Cardiac septum (tissue), 1 donor: ENCODE results near the gene VAMP3. TPM values are rescaled to one million over a fixed set of nuclear protein-coding genes. Genes with fewer than 3 reads are reported as not detected.

ENCODE experiments used
- DNase-seq: peaks from one replicate; pipeline ENCODE4 v3.0.0-alpha.2; 2020; ENCODE audit warnings: low spot score
- intact Hi-C: fragments of 100-400 bp; cut with DNase I; formaldehyde crosslinking; loops from one replicate; pipeline ENCODE4 v1.14.0; 2022
- long read RNA-seq: library from polyadenylated mRNA; unstranded; transcript quantifications from one replicate; pipeline ENCODE4 v2.0.0, GENCODE V29; 2021
- total RNA-seq: library from RNA; stranded (reverse); fragmentation: NEBNext Ultra II Directional; extraction: Animal tissue kit (Norgen Biotek cat#: 25700); gene quantifications from one replicate; pipeline ENCODE4 v1.2.1, GENCODE V29; 2021
- donor health status: DM: no; HTN: no; CAD: no.

The VAMP3 gene, protein sequence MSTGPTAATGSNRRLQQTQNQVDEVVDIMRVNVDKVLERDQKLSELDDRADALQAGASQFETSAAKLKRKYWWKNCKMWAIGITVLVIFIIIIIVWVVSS
- total RNA-seq, result 78.1 TPM
- long read RNA-seq, transcript VAMP3-201 (5 exons, 2,205 nt), result major isoform, 98 of 115 reads
- long read RNA-seq, transcript VAMP3-202 (5 exons, 954 nt), result minor isoform, 5 of 115 reads
- long read RNA-seq, partial matches to known transcripts, result 4 of 115 reads
- long read RNA-seq, other reads (novel, unspliced or antisense), result 8 of 115 reads

DNA sequence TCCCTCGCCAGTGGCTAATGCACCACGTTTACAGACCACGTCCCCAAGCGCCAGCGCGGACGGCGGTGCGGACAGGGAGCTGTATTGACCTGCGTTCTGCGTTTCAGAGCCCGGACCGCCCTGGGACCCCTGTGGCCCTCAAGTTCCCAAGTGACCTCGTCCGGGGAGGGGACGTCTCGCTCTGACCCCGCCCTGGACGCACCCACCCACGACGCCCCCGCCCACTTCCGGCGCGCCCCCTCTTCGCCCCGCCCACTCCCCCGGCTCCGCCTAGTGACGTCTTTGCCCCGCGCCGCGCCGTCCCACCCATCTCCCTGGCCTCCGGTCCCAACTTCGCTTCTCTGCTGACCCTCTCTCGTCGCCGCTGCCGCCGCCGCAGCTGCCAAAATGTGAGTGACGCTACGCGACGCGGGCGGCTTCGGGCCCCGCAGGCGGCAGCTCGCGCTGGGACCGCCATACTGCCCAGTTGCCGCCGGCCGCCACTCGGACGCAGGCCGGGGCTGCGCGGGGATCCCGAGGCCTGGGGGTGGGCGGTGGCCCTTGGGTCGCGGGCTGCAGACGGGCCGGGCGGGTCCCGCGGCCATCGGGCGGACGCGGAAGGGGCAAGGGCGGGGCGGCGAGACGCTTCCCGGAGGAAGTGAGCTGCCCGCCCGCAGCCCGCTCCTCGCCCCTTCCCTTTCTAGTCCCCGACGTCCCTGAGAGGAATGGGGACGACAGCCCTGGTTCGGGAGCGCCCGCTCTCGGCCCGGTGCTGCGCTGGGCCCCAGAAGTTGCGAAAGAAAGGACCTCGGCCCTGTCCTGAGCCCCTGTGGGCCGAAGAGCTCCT lies at the start of gene VAMP3:
Gene VAMP3, plus strand, starts transcription at position 300 of the 826 bp plus-strand sequence. Its CDS starts 88 bp downstream, at position 388.
- intact Hi-C loops, result no loop called here
- peak; percentile 96 for DNase-seq

DNA sequence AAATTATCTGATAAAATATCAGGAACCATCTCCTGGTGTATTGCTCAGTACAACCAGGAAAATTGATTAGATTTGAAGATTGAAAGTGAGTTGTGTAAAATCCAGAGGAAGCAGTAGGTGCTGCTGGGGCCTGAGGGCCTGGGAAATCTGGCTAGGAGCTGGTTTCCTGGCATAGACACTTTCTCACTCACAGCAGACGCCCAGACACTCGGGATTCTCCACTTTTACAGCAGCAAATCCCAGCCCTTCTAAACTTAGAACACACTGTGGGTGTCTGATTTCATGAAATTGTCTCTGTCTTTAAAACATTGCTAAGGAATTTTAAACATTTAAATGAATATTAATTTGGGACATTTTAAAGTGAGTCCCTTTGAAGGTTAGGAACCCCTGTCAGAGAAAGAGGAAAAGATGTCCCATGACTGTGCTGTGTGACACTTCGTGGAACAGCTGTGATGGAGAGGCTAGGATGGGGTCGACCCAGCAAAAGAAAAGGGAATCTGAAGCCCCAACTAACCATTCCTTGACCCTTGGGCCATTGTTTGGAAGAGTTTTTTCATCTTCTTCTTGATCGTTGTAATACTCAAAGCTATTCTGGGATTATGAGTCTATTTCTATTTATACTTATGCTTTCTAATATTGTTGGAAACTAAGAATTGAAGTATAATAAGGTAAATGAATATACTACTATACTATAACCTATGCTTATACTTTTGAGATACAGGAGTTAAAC lies 49.0 kb upstream of the VAMP3 start:
- intact Hi-C loops, result no loop called here

DNA sequence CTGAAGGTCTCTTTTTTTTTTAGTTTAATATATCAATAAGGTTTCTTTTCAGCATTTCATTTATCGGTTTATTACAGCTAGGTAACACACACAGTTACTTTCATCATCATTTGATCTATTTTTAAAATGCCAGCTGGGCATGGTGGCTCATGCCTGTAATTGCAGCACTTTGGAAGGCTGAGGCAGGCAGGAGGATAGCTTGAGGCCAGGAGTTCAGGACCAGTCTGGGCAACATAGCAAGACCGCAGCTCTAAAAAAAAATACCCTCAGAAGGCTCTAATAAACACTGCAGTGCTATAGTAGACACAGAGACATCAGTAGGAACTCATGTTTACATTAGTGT lies 48.5 kb upstream of the VAMP3 start:
- DNase-seq, result no peak
- intact Hi-C loops, result no loop called here

More for the DNA sequence above, 49.0 kb upstream of the VAMP3 start:
- no peak for DNase-seq

DNA sequence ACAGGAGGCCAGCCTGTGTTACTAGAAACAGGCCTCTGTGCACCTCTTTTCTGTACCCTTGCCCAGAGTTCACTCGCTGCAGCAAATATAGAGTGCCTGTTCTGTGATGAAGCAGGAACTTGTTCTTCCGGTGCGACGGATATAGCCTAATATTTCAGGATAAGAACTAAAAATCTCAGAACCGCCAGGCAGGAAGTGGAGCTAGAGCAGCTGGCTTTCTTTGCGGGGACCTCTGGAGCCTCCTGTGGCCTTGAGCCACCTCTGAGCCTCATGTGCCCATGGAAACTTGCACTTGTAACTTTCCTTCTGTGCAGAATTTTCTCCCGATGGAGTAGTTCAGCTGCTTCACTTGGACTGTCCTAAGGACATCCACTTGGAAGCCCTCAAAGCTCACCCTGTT lies 44.5 kb upstream of the VAMP3 start:
- intact Hi-C loops, result no loop called here
- DNase-seq, result no peak

DNA sequence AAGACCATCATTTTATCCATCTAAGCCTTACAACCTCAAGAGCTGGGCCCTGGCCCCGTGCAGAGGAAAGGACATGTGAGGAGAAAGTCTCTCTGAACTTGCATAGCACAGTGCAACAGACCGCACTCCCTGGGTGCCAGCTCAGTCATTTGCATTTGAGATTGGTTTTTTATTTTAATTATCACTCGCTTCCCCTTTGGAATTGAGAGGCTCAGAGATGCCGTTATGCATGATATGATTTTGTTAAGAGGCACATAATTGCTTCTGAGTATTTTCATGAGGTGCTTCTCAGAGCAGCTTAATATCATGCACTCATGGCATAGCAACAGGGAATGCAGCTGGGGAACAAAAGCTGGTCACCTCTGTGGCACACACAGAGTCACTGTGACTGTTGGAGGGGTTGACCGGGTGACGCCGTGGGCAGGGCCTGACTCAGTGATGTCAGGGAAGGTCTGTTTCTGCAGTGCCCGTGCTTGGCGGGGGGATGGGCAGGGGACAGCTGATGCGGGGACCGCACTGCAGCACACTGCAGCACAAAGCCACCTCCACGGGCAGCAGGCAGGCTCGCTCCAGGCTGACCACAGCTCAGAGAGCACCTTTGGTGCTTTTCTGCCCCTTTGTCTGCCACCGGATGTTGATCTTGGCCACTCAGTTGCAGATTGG lies 43.2 kb upstream of the VAMP3 start:
- intact Hi-C loops, result no loop called here

DNA sequence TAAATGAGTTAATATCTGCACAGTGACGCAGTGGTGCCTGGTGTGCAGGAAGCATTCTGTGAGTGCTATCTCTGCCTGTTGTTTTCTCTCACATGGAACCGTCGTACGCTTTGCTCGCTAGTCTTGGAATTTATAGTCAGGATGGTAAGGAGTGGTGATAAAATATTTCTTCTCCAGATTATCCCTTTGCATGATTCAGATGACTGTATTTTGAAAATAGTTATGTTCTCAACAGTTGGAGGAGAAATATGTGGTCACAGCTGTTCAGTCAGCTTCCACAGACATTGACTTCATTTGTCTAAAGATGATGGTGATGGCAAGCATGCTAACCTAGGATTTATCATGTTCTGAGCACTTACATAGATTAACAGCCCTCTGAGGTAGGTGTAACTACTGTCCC lies 41.3 kb upstream of the VAMP3 start:
- DNase-seq, result no peak
- intact Hi-C loops, result no loop called here

More for the DNA sequence above, 43.2 kb upstream of the VAMP3 start:
- DNase-seq, result no peak

DNA sequence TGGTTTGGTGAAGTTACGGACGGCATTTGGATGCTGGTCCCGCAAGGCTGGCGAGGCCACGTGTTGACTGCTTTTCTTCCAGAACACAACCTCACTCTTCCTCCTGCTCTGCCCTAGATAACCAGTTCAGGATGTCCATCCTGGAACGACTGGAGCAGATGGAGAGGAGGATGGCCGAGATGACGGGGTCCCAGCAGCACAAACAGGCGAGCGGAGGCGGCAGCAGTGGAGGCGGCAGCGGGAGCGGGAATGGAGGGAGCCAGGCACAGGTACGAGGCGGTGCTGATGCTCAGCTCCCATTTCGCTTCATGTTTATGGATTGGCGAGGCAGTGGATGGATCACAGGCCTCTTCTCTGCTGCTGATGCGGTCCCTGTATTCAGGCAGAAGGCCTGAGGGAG lies 38.8 kb upstream of the VAMP3 start:
- no peak for DNase-seq
- intact Hi-C loops, result no loop called here

DNA sequence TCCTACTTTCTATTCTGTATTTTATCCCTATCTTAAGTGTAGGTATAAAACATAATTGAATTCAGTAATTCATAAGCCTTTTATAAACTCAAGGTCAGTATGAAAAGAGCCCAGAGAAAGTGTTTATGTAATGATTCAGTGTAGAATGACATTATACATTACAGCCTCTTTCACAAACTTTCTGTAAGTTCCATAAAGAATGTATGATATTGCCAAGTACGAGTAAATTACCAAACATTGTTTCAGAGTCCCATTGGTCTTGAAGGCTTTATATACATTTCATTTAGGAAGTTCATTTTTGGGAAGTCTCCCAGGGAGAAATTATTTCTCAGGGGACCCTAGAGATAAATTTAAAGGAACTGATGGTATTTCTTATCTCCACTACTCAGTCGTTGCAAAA lies 37.8 kb upstream of the VAMP3 start:
- intact Hi-C loops, result no loop called here

DNA sequence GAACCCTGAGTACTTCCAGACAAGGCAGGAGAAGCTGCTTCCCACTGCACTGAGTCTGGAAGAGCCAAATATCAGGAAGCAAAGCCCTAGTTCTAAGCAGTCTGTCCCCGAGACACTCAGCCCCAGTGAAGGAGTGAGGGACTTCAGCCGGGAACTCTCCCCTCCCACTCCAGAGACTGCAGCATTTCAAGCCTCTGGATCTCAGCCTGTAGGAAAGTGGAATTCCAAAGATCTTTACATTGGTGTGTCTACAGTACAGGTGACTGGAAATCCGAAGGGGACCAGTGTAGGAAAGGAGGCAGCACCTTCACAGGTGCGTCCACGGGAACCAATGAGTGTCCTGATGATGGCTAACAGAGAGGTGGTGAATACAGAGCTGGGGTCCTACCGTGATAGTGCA lies 33.1 kb upstream of the VAMP3 start:
- DNase-seq, result no peak
- intact Hi-C loops, result no loop called here

More for the DNA sequence above, 37.8 kb upstream of the VAMP3 start:
- DNase-seq, result no peak

DNA sequence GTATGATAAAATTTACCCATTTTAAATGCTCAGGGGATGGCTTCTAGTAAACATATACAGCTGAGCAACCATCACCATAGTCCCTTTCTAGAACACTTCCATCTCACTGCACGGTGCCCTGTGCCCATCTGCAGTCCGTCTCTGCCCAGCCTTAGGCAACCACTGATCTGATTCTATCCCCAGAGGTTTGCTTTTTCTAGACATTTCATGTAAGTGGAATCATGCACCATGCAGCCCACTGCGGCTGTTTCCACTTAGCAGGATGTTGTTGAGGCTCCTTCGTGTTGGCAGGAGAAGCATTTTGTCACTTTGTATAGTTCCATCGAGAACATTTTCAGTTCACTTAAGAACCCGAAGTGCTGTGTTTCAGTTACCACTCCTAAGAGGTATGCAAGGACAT lies 27.8 kb upstream of the VAMP3 start:
- DNase-seq, result no peak
- intact Hi-C loops, result no loop called here

DNA sequence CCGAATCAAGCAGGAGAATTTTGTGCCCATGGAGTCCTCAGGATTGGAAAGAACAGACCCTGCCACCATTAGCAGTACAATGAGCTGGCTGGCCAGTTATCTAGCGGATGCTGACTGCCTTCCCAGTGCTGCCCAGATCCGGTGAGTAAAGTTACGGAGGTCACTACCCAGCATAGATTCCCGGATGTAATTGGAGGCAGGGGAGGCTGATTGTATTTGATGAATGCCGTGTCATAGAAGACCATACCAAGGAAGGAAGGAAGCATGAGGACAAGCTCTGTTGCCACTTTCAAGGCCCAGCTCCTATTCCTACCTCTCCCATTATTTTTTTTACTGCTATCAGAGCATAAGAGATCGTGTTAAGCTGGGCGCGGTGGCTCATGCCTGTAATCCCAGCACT lies 26.2 kb upstream of the VAMP3 start:
- intact Hi-C loops, result no loop called here
- no peak for DNase-seq

DNA sequence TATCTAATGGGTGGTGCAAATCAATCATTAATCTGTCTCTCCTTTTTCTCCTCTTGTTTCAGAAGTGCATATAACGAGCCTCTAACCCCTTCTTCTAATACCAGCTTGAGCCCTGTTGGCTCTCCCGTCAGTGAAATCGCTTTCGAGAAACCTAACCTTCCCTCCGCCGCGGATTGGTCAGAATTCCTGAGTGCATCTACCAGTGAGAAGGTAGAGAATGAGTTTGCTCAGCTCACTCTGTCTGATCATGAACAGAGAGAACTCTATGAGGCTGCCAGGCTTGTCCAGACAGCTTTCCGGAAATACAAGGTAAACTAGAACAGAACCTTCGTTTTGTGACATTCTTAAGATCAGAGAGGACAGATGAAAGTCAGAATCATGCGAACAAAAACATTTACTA lies 25.3 kb upstream of the VAMP3 start:
- intact Hi-C loops, result no loop called here
- DNase-seq, result no peak

DNA sequence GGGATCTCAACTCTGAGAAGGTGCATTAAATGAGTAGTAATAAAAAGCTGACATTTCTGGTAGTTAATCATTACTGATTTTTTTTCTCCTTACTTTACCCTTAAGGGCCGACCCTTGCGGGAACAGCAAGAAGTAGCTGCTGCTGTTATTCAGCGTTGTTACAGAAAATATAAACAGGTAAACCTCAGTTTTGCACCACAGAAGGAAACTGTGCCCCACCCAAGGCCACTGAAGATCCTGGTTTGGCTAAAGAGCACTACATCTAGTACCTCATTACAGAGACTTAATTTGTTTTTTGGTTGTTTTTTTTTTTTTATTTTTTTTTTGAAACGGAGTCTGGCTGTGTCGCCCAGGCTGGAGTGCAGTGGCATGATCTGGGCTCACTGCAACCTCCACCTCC lies 23.5 kb upstream of the VAMP3 start:
- no peak for DNase-seq
- intact Hi-C loops, result no loop called here

DNA sequence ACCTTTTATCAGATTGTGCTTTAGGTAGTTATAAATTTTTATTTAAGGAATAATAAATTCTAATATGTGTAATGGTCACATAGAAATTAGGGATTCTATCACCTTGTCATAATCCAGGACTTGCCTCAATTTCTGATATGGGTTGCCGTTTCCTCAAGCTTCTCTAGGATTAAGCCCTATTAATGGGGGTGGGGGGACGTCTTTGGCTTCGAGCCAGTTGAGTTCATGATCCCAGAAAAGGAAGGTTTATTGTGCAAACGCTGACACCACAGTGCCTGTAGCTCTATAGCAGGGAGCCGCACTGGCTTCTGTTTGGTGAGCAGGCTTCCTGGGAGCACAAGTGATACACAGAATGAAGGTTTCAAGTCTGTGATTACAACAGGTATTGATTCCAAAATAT lies 22.0 kb upstream of the VAMP3 start:
- intact Hi-C loops, result no loop called here
- DNase-seq, result no peak

DNA sequence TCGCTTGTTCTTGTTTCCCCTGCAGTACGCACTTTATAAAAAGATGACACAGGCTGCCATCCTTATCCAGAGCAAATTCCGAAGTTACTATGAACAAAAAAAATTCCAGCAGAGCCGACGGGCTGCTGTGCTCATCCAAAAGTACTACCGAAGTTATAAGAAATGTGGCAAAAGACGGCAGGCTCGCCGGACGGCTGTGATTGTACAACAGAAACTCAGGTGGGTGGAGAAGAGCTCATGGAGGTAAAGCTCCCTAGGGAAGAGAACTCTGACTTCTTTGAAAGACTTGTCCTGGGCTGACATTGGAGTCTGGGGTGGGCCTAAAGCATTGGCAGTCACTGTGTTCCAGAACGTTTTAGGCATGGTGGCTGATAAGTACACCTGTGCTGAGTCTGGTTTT lies 19.9 kb upstream of the VAMP3 start:
- intact Hi-C loops, result no loop called here
- no peak for DNase-seq

DNA sequence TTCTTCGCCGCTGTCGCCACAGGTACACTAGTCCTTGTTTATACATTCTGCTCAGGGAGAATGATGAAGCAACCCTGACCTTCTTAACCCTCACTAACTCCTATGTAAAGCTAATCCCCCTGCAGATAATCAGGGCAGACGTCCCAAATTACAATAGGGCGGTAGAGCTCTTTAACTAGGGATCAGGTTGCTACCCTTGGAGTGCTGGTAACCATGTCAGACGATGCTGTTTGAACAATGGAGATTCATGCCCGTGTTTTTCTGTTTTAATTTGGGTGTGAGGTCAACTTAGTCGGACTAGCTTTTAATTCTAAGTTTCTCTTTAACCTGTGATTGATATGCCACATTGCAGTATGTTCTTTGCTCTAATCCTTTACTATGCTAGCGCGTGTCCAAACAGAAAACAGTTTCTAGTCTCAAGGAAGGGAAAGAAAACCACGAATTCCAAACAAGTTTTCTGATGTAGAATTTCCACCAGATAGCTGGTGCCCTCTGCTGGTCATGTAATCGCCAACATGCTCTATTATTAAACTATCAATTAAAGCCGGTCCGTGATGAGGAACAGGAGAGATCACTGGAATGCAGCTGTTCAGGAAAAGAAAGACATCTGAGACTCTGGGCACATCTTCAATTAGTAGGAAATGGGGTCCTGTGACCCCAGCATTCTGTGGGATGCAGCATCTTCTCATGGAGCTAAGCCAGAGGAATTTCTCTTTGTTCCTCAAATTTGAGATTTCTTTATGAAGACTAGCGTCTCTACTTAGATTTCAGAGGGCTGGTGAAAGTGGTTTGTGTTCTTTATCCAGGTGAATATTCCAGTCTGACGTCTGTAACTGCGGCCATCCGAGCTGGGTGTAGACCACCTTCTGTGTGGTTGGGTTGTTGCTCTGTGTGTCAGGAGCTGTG lies 18.3 kb upstream of the VAMP3 start:
- intact Hi-C loops, result loop anchor here (1.0 kb wide), 1 partner anchor 85 kb away; no protein-coding TSS in a partner anchor
- DNase-seq, result no peak

DNA sequence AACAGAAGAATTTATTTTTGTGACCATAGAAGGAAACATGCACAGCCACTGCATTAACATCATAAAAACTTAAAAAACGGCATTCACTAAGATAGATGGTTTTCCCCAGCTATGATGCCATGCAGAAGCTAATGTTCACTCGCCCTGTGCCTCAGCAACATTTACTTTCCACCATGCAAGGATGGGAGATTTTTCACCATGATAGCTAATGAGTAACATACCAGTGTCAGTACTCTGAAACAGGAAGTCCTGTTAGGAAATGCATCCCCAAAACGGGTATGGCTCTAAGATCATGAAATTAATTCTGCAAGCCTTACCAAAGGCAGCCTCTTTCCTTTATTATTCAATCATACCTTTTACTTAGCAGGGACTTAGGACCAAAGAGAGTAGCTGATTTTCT lies 17.5 kb upstream of the VAMP3 start:
- intact Hi-C loops, result no loop called here

DNA sequence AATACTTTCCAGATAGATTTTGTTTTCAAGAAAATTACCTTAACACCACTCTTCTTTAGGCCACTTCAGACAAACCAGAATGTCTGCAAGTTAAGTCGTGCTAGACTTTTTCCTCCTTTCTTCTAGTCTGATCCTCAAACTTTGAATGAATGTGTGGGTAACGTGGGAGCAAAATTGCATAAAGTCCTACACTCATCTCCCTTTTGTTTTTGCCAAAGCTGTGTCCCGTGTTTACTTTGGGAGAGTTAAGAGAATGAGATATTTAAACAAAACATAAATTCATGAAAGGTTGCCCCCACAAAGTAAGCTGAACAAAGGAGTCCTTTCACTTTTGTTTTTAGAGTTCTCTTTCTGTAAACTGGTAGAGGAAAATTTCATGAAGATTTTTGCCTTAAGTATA lies 16.9 kb upstream of the VAMP3 start:
- intact Hi-C loops, result no loop called here
- no peak for DNase-seq

More for the DNA sequence above, 17.5 kb upstream of the VAMP3 start:
- DNase-seq, result no peak

DNA sequence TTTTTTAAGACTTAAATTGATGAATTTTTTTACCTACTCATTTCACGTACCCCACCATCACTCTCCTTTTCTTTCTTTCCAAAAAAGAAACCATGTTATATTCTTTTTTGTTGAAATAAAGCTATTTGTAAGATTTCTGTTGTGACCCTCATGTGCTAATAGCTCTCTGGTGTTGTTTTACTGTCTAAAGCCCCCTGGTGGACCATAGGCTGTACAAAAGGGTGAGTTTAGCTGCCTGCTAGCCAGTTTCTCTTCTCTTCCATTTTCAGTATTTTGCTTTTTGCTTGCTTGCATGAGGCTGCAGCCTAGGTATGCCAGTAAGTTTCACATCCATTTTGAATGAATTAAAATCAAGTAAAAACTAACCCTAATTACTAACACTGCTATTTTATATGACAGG lies 15.6 kb upstream of the VAMP3 start:
- intact Hi-C loops, result no loop called here
- no peak for DNase-seq
